ENCODE measurements around the gene HEATR5A. TPM values are rescaled to one million over a fixed set of nuclear protein-coding genes. Genes with fewer than 3 reads are reported as not detected.
"Not testable (repeated sequence)": the region's sequence is repeated elsewhere in the genome, so short reads cannot be mapped to it uniquely, and the experiment has no call there.

Gene HEATR5A
- total and polyA plus RNA-seq, 2 donors from 2014 or later, result 8.0 to 30.4 TPM

DNA sequence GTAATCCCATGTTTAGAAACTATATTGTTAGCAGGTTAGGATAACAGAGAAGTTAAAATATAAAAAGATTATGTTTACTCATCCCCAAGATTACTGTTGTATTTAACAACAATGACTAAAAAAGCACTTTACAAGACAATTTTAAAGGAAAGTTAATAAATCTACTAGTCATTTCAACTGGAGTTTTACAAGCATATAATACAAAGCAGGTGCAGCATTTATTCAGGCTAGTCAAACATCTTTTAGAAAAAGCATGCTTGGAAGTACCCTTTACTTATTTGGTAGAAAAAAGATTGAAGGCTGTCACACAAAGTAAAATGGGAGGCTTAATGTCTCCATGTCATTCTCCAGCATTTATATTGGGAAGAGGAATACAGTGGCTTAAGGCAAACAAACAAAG is 80.6 kb downstream of the HEATR5A start:
- peaks cover 0 to 13% (median 9%) of the 10 kb centered on the region in 3 donors for H3K36me3 ChIP-seq (ENCODE audit: control insufficient read depth in 2 of 3, insufficient read depth in 3 of 3, low read length in 3 of 3)
- FAIRE-seq (no peak), DNase-seq (no peak)
- H3K4me1 ChIP-seq (ENCODE audit: control insufficient read depth in 2 of 3, insufficient read depth in 2 of 3, low read depth in 1 of 3, low read length in 3 of 3), result peaks cover 0 to 6% (median 0%) of the 10 kb centered on the region in 3 donors
- no peak overlapping the region for H3K9ac ChIP-seq (ENCODE audit: low read length in 3 of 3)
- H3K27me3 ChIP-seq (ENCODE audit: control insufficient read depth, insufficient read depth, low read length), result no peaks in the 10 kb centered on the region
- H3K9me3 ChIP-seq (ENCODE audit: control insufficient read depth in 2 of 3, insufficient read depth in 1 of 3, low read length in 3 of 3), result no peaks in the 10 kb centered on the region
- TF ChIP-seq, protein P1, sequence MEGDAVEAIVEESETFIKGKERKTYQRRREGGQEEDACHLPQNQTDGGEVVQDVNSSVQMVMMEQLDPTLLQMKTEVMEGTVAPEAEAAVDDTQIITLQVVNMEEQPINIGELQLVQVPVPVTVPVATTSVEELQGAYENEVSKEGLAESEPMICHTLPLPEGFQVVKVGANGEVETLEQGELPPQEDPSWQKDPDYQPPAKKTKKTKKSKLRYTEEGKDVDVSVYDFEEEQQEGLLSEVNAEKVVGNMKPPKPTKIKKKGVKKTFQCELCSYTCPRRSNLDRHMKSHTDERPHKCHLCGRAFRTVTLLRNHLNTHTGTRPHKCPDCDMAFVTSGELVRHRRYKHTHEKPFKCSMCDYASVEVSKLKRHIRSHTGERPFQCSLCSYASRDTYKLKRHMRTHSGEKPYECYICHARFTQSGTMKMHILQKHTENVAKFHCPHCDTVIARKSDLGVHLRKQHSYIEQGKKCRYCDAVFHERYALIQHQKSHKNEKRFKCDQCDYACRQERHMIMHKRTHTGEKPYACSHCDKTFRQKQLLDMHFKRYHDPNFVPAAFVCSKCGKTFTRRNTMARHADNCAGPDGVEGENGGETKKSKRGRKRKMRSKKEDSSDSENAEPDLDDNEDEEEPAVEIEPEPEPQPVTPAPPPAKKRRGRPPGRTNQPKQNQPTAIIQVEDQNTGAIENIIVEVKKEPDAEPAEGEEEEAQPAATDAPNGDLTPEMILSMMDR (IDR thresholded peaks at IDR 0.05; ENCODE audit: borderline replicate concordance, extremely low read depth, insufficient read depth), result no peak
- intact Hi-C loops (cut with DNase I), result no loop called here
- no peak overlapping the region for H3K4me3 ChIP-seq (ENCODE audit: low read length in 3 of 3)
- H3K27ac ChIP-seq (ENCODE audit: low read depth in 2 of 2, low read length in 2 of 2), result no peak overlapping the region

DNA sequence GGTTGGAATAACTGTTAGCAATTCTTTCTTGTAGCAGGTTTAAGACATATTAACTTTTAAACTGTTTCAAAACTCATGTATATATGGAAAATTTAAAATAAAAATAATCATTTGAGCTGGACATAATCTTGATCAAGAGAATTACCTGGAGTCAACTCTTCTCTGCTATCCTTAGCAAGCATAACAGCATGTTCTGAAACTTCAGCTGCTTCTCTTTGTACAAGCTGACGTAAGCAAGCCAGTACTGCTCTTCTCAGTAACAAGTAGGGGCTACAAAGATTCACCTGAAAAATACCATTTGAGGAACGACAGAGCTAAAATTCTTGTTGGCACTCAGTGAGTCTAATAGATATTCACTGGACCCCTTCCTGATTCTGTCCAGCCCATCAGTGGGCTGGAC is 83.0 kb downstream of the HEATR5A start:
- intact Hi-C loops (cut with DNase I), result no loop called here
- TF ChIP-seq, protein P1 (IDR thresholded peaks at IDR 0.05; ENCODE audit: borderline replicate concordance, extremely low read depth, insufficient read depth), result no peak
- peaks cover 0 to 6% (median 0%) of the 10 kb centered on the region in 3 donors for H3K4me1 ChIP-seq (ENCODE audit: control insufficient read depth in 2 of 3, insufficient read depth in 2 of 3, low read depth in 1 of 3, low read length in 3 of 3)
- no peak overlapping the region for H3K4me3 ChIP-seq (ENCODE audit: low read length in 3 of 3)
- FAIRE-seq (no peak), DNase-seq (no peak)
- H3K9me3 ChIP-seq (ENCODE audit: control insufficient read depth in 2 of 3, insufficient read depth in 1 of 3, low read length in 3 of 3), result no peaks in the 10 kb centered on the region
- no peaks in the 10 kb centered on the region for H3K27me3 ChIP-seq (ENCODE audit: control insufficient read depth, insufficient read depth, low read length)
- peaks cover 0 to 7% (median 7%) of the 10 kb centered on the region in 3 donors for H3K36me3 ChIP-seq (ENCODE audit: control insufficient read depth in 2 of 3, insufficient read depth in 3 of 3, low read length in 3 of 3)
- H3K9ac ChIP-seq (ENCODE audit: low read length in 3 of 3), result no peak overlapping the region
- no peak overlapping the region for H3K27ac ChIP-seq (ENCODE audit: low read depth in 2 of 2, low read length in 2 of 2)

DNA sequence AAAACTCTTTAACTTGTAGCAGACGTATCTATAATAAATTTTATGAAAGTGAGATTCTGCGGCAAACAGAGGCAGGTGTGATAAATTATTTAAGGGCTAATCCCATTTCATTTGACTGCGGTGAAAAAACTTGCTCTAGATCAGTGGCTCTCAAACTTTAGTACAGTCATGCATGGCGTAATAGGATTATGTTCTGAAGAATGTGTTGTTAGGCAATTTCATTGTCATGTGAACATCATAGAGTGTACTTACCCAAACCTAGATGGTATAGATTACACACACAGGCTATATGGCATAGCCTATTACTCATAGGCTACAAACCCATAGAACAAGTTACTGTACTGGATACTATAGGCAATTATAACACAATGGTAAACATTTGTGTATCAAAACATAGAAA is 83.7 kb downstream of the HEATR5A start:
- no peak overlapping the region for H3K27ac ChIP-seq (ENCODE audit: low read depth in 2 of 2, low read length in 2 of 2)
- FAIRE-seq (no peak), DNase-seq (peak in 2 of 5 donors; percentile 3 to 9)
- no peak overlapping the region for H3K9ac ChIP-seq (ENCODE audit: low read length in 3 of 3)
- H3K27me3 ChIP-seq (ENCODE audit: control insufficient read depth, insufficient read depth, low read length), result no peaks in the 10 kb centered on the region
- peaks cover 0 to 10% (median 7%) of the 10 kb centered on the region in 3 donors for H3K36me3 ChIP-seq (ENCODE audit: control insufficient read depth in 2 of 3, insufficient read depth in 3 of 3, low read length in 3 of 3)
- H3K4me1 ChIP-seq (ENCODE audit: control insufficient read depth in 2 of 3, insufficient read depth in 2 of 3, low read depth in 1 of 3, low read length in 3 of 3), result peaks cover 0 to 6% (median 0%) of the 10 kb centered on the region in 3 donors
- TF ChIP-seq, protein P1 (IDR thresholded peaks at IDR 0.05; ENCODE audit: borderline replicate concordance, extremely low read depth, insufficient read depth), result no peak
- intact Hi-C loops (cut with DNase I), result no loop called here
- H3K9me3 ChIP-seq (ENCODE audit: control insufficient read depth in 2 of 3, insufficient read depth in 1 of 3, low read length in 3 of 3), result no peaks in the 10 kb centered on the region
- no peak overlapping the region for H3K4me3 ChIP-seq (ENCODE audit: low read length in 3 of 3)

DNA sequence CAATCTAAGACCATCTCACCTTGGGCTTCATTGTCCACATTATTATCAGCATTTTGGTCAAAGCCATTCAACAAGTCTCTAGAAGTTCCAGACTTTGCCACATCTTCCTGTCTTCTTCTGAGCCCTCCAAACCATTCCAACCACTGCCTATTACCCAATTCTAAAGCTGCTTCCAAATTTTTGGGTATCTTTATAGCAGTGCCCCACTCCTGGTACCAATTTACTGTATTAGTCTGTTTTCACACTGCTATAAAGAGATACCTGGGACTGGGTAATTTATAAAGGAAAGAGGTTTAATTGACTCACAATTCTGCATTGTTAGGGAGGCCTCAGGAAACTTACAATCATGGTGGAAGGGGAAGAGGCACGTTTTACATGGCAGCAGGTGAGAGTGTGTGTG is 89.0 kb downstream of the HEATR5A start:
- FAIRE-seq; H3K36me3 ChIP-seq (ENCODE audit: control insufficient read depth in 2 of 3, insufficient read depth in 3 of 3, low read length in 3 of 3); H3K4me1 ChIP-seq (ENCODE audit: control insufficient read depth in 2 of 3, insufficient read depth in 2 of 3, low read depth in 1 of 3, low read length in 3 of 3); H3K27ac ChIP-seq (ENCODE audit: low read depth in 2 of 2, low read length in 2 of 2); DNase-seq; H3K9me3 ChIP-seq (ENCODE audit: control insufficient read depth in 2 of 3, insufficient read depth in 1 of 3, low read length in 3 of 3); H3K27me3 ChIP-seq (ENCODE audit: control insufficient read depth, insufficient read depth, low read length); intact Hi-C loops (cut with DNase I); H3K4me3 ChIP-seq (ENCODE audit: low read length in 3 of 3); H3K9ac ChIP-seq (ENCODE audit: low read length in 3 of 3): not testable (repeated sequence)

DNA sequence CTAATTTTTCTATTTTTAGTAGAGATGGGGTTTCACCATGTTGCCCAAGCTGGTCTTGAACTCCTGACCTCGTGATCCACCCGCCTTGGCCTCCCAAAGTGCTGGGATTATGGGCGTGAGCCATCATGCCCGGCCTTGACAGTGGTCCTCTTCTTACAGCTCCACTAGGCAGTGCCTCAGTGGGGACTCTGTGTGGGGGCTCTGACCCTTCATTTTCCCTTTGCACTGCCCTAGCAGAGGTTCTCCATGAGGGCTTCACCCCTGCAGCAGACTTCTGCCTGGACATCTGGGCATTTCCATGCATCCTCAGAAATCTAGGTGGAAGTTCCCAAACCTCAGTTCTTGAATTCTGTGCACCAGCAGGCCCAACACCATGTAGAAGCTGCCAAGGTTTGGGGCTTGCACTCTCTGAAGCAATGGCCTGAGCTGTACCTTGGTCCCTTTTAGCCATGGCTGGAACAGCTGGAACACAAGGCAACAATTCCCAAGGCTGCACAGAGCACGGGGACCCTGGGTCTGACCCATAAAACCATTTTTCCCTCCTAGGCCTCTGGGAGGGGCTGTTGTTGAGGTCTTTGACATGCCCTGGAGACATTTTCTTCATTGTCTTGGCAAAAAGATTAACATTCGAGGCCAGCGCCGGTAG is 90.4 kb downstream of the HEATR5A start:
- H3K27me3 ChIP-seq (ENCODE audit: control insufficient read depth, insufficient read depth, low read length); H3K36me3 ChIP-seq (ENCODE audit: control insufficient read depth in 2 of 3, insufficient read depth in 3 of 3, low read length in 3 of 3); H3K4me1 ChIP-seq (ENCODE audit: control insufficient read depth in 2 of 3, insufficient read depth in 2 of 3, low read depth in 1 of 3, low read length in 3 of 3); H3K9ac ChIP-seq (ENCODE audit: low read length in 3 of 3); DNase-seq; H3K4me3 ChIP-seq (ENCODE audit: low read length in 3 of 3); intact Hi-C loops (cut with DNase I); FAIRE-seq; H3K9me3 ChIP-seq (ENCODE audit: control insufficient read depth in 2 of 3, insufficient read depth in 1 of 3, low read length in 3 of 3); H3K27ac ChIP-seq (ENCODE audit: low read depth in 2 of 2, low read length in 2 of 2): not testable (repeated sequence)

Data from kidney (tissue), 14 donors.